Panc1 (cell line): ENCODE results near the gene SLC8A1.

Experiments
- CTCF ChIP-seq: fragments of 450-650 bp; IDR thresholded peaks from 2 replicates; pipeline ENCODE4 v1.5.1; 2017; ENCODE audit warnings: mild to moderate bottlenecking
- POLR2AphosphoS5 ChIP-seq: IDR thresholded peaks from 2 replicates; pipeline ENCODE4 v1.6.1; 2012; ENCODE audit warnings: mild to moderate bottlenecking, low read depth, low read length, moderate library complexity
- REST ChIP-seq, 2 experiments: IDR thresholded peaks; 2 replicates each; pipeline ENCODE4 v1.6.1; 2011 to 2012; ENCODE audit warnings: low read depth in 2 of 2, control low read depth in 1 of 2, low read length in 1 of 2, mild to moderate bottlenecking in 1 of 2, moderate library complexity in 1 of 2; ENCODE audit not compliant: insufficient read depth in 1 of 2
- SIN3A ChIP-seq: IDR thresholded peaks from 2 replicates; pipeline ENCODE4 v1.6.1; 2012; ENCODE audit warnings: low read depth, mild to moderate bottlenecking, low read length, moderate library complexity, borderline replicate concordance; ENCODE audit not compliant: insufficient read depth

- TF ChIP-seq CTCF (no peak), REST (IDR thresholded peaks at IDR 0.05; ENCODE audit: insufficient read depth in 1 of 2, low read depth in 2 of 2, low read length in 1 of 2) (no peak), SIN3A (no peak), POLR2AphosphoS5 (no peak)
Measured at GRCh38 chr2:40265602-40266001, 186.3 kb downstream of the SLC8A1 start.
